C4-2B (cell line): Measurements from ENCODE around the gene CSMD2.

Experiments used
- H3K27ac ChIP-seq: fragments of 450-650 bp; 2 replicates; pipeline ENCODE4 v1.5.1; 2017
- ZFX ChIP-seq: fragments of 450-650 bp; IDR thresholded peaks from 2 replicates; pipeline ENCODE4 v1.6.1; 2017
- TF ChIP-seq, protein P1 (sequence below): fragments of 450-650 bp; conservative IDR thresholded peaks from 2 replicates; pipeline ENCODE4 v1.5.1; 2017; ENCODE audit warnings: mild to moderate bottlenecking

CSMD2 gene

DNA sequence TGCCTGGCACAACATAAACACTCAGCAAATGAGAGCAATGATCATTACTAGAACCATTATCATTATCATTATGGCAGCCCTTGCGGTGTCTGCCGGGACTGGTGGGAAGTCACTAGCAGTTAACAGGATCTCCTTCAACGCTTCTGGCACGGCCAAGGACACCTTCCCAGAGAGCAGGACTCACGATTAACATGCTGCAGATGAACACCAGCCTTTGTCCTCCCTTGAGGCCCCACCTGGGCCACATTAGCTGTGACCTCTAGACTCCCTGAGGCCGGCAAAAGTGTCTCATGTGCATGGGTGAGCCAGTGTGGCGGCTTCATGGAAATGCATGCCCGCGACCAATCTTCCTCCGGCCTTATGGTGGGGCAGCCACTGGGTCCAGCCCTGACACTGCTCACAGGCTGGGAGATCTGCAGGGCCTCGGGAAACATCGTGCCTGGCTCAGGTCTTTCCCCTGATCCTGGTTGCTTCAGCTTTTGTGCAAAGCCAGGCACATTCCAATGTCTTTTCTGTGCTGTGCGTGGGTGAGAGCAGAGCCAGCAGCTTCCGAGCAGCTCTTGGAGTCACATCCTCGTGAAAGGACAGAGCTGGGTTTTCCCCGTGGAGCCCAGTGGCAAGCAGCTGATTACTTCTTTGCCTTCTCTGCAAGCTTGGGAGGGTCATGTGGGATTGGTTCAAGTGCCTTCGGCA is 193.9 kb downstream of the CSMD2 start:
- H3K27ac ChIP-seq, result no peak overlapping the region
- TF ChIP-seq, protein P1, sequence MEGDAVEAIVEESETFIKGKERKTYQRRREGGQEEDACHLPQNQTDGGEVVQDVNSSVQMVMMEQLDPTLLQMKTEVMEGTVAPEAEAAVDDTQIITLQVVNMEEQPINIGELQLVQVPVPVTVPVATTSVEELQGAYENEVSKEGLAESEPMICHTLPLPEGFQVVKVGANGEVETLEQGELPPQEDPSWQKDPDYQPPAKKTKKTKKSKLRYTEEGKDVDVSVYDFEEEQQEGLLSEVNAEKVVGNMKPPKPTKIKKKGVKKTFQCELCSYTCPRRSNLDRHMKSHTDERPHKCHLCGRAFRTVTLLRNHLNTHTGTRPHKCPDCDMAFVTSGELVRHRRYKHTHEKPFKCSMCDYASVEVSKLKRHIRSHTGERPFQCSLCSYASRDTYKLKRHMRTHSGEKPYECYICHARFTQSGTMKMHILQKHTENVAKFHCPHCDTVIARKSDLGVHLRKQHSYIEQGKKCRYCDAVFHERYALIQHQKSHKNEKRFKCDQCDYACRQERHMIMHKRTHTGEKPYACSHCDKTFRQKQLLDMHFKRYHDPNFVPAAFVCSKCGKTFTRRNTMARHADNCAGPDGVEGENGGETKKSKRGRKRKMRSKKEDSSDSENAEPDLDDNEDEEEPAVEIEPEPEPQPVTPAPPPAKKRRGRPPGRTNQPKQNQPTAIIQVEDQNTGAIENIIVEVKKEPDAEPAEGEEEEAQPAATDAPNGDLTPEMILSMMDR, result no peak
- no peak for TF ChIP-seq ZFX

DNA sequence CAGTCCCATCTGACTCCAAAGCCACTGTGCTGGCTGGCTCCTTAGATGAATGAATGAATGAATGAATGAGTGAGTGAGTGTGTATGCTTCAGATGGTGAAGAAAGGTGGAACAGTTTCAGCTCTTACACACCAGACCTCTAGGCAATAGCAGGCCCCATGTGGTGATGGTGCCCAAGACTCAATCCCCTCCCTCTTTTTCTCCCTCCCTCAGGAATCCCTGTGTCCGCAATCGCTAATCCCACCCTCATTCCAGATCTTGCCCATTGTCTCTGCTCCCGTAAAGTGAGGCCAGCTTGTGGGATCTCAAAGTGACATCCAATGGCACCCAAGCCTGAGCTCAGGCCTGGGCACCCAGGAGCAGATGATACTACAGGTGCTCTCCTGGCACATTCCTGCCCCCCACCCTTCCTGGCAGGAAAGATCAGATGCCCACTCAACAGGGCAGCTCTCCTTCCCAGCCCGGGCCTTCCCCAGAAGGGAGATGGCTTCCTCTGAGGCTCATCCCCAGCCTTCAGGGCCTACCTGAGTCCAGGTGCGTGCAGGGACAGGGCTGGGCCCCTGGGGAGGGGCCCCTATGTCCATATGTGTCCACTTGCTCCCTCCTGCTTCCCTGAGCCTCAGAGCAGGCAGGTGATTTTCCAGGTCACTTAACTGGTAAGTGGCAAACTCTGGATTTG is 194.7 kb downstream of the CSMD2 start:
- H3K27ac ChIP-seq, result no peak overlapping the region
- no peak for TF ChIP-seq ZFX
- TF ChIP-seq, protein P1, result no peak

DNA sequence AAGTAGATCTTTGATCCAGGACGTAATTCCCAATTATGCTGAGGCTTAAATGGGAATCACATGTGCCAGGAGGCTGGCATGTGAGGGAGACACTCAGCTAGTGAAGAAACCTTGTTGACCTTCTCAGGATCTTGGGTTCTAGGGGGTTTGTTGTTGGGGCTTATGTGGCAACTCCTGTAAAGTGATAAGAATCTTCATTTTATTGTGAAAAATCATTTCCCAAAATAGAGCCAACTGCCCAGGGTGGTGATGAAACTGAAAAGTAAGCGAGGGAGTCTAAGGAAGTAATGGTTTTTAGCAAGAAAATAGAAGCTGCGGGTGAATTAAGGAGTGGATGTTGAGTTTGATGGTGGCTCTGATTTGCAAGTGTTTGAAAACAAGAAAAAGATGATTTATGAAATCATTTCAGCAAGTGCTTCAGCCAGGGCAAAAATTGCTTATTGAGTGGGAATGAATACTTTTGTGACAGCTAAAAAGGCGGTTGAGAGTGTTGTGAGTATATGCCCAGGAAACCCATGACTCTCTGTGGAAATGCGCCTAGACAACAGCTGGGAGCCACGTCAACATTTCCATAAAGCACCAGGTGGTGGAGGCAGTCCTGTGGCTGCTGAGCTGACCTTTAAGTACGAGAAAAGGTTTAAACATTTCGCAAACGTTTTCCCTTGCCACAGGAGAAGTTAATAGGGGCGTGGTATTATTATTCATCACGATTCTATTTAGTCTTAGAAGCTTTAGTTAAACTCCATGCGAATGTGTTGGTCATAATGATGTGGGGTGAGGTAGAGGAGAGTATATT is 198.5 kb downstream of the CSMD2 start:
- TF ChIP-seq ZFX, result no peak
- TF ChIP-seq, protein P1, result no peak

DNA sequence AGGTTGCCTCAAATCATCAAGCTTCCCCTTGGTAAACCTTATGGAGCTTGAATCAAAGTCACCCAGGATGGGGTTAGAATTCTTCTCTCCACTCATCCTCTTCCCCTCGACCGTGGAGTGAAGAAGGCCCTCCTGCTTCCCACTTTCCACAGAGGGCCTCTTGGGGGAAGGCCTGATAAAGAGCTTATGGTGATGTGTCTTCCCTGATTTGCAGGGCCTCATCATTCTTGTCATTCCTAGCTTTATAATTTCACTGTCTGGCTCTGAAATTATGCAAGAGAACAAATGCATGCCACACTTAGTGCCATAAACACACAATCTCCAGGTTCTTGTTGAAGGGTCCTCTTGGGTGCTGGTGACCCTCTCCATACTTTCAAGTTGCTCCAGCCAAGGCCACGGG is 199.9 kb downstream of the CSMD2 start:
- H3K27ac ChIP-seq, result no peak overlapping the region
- TF ChIP-seq, protein P1, result no peak
- no peak for TF ChIP-seq ZFX

More for the DNA sequence above, 198.5 kb downstream of the CSMD2 start:
- H3K27ac ChIP-seq, result no peak overlapping the region

DNA sequence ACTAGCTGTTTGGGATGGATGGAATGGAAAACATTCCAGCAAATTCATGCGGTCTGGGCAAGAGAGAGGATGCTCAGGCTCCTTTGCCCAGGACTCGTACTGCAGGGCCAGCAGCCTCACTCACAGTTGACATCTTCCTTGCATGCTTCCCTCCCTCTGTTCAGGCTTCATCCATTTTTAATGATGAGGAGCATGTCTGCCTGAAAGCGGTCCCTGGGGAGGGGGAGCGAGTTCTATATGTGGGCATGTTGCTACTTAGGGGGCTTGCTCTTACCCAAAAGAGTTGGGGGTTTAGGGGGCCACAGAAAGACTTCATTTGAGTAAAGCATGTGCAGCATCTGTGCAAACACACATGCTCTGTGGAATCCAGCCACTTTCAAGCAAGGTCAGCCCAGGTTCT is 203.0 kb downstream of the CSMD2 start:
- TF ChIP-seq, protein P1, result no peak
- TF ChIP-seq ZFX, result no peak
- no peak overlapping the region for H3K27ac ChIP-seq

DNA sequence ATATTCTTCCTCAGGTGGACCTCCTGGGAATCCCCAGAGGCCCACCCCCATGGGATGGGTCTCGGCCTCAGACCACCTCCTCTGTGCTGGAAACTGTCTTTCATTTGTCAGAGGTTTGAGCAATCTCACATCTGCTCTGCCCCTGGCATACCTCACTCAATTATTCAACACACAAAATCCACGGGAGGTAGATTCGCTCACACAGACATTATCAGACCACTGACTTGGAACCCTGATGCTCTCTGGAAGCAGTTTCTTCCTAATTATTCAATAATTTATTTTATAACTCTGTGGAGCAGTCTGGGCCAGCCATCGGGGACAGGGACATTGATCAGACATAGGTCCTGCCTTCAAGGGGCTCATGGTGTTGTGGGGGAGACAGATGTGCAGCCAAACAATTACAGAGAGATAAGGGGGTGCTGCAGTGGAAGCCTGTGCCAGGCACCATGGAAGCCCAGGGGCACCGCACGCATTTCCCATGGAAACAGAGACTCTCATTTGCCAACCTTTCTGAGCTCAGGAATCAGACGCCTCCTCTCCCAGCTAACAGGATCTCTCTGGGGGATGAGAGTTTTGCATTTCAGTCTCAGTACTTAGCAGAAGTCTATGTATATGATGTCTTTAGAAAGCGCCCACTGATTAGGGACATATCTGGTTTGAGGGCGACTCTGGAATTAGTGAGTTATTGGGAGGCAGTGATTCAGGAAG is 204.7 kb downstream of the CSMD2 start:
- H3K27ac ChIP-seq, result no peak overlapping the region
- TF ChIP-seq ZFX, result no peak
- TF ChIP-seq, protein P1, result no peak
